Keratinocyte (primary cell): ENCODE data around the gene C1orf167. TPM values are rescaled to one million over a fixed set of nuclear protein-coding genes. Genes with fewer than 3 reads are reported as not detected.

Experiments
- DNase-seq: peaks from one replicate; pipeline ENCODE4 v3.0.0-alpha.2; 2011; ENCODE audit warnings: low read depth, missing footprints, low spot score
- FAIRE-seq: peaks from 2 replicates; lab custom pipeline; 2011; peaks lifted over from hg19 to GRCh38; lab: Jason Lieb, UNC
- H2AFZ ChIP-seq: 2 replicates; pipeline ENCODE4 v1.6.0; 2012; ENCODE audit warnings: low read length, control low read depth, inconsistent platforms; ENCODE audit not compliant: control insufficient read depth
- H3K27ac ChIP-seq: 2 replicates; pipeline ENCODE4 v1.5.1; 2011; ENCODE audit warnings: low read length; ENCODE audit not compliant: control insufficient read depth, insufficient read depth
- H3K27me3 ChIP-seq: 3 replicates; pipeline ENCODE4 v1.6.0; 2011; ENCODE audit warnings: low read length; ENCODE audit not compliant: control insufficient read depth, insufficient read depth; ENCODE audit errors: extremely low read depth
- H3K36me3 ChIP-seq, 2 experiments: 2 replicates in 1 of 2; 3 replicates in 1 of 2; pipeline ENCODE4 v1.5.1; 2011; ENCODE audit warnings: low read length in 2 of 2, mild to moderate bottlenecking in 1 of 2; ENCODE audit not compliant: control insufficient read depth in 2 of 2, insufficient read depth in 2 of 2; ENCODE audit errors: extremely low read depth in 1 of 2
- H3K4me1 ChIP-seq: 3 replicates; pipeline ENCODE4 v1.5.1; 2011; ENCODE audit warnings: low read length; ENCODE audit not compliant: control insufficient read depth, insufficient read depth; ENCODE audit errors: extremely low read depth
- H3K4me2 ChIP-seq: 3 replicates; pipeline ENCODE4 v1.6.0; 2011; ENCODE audit warnings: low read depth, low read length; ENCODE audit not compliant: control insufficient read depth, insufficient read depth; ENCODE audit errors: extremely low read depth
- H3K4me3 ChIP-seq, 3 experiments: fragments of 200-600 bp in 1 of 3; sonication (generic) in 1 of 3; 2 replicates in 2 of 3; 3 replicates in 1 of 3; pipeline ENCODE4 v1.5.1; 2011 to 2016; ENCODE audit warnings: low read length in 3 of 3, mild to moderate bottlenecking in 3 of 3, control low read depth in 2 of 3, inconsistent platforms in 1 of 3, low read depth in 1 of 3, mixed read lengths in 1 of 3, mixed run types in 1 of 3, moderate library complexity in 1 of 3; ENCODE audit not compliant: control insufficient read depth in 2 of 3, insufficient read depth in 2 of 3; ENCODE audit errors: extremely low read depth in 1 of 3
- H3K79me2 ChIP-seq: 2 replicates; pipeline ENCODE4 v1.6.0; 2012; ENCODE audit warnings: low read length; ENCODE audit not compliant: control insufficient read depth, insufficient read depth
- H3K9ac ChIP-seq: 3 replicates; pipeline ENCODE4 v1.6.0; 2011; ENCODE audit warnings: low read length; ENCODE audit not compliant: control insufficient read depth, insufficient read depth; ENCODE audit errors: extremely low read depth
- H3K9me1 ChIP-seq: 3 replicates; pipeline ENCODE4 v1.6.0; 2011; ENCODE audit warnings: low read length; ENCODE audit not compliant: control insufficient read depth, insufficient read depth; ENCODE audit errors: extremely low read depth
- H3K9me3 ChIP-seq: 2 replicates; pipeline ENCODE4 v1.5.1; 2012; ENCODE audit warnings: low read depth, low read length; ENCODE audit not compliant: control insufficient read depth
- H4K20me1 ChIP-seq: 3 replicates; pipeline ENCODE4 v1.6.0; 2011; ENCODE audit warnings: low read length; ENCODE audit not compliant: control insufficient read depth, insufficient read depth; ENCODE audit errors: extremely low read depth
- CTCF ChIP-seq, 3 experiments: IDR thresholded peaks in 1 of 3; conservative IDR thresholded peaks in 1 of 3; optimal IDR thresholded peaks in 1 of 3; 2 replicates in 2 of 3; 3 replicates in 1 of 3; pipeline versions ENCODE3 to v1.5.1; 2011; ENCODE audit warnings: low read length in 3 of 3, mild to moderate bottlenecking in 3 of 3, moderate library complexity in 2 of 3, control low read depth in 1 of 3, inconsistent platforms in 1 of 3; ENCODE audit not compliant: insufficient read depth in 2 of 3; ENCODE audit errors: extremely low read depth in 1 of 3
- EZH2 ChIP-seq: IDR thresholded peaks from one replicate; pipeline ENCODE4 v1.6.1; 2012; ENCODE audit warnings: inconsistent platforms, mild to moderate bottlenecking, low read length, moderate library complexity
- dilution Hi-C: fragments of 300-500 bp; cut with MboI; formaldehyde crosslinking; loops from one replicate; pipeline ENCODE4 v1.7.0; 2020; ENCODE audit warnings: low sequenced_read_pairs; ENCODE audit not compliant: extremely low pct_ligation_motif_present
- polyA plus RNA-seq, 5 experiments: library from polyadenylated mRNA; depleted of rRNA in 3 of 5; stranded (reverse) in 3 of 5; stranded (forward) in 1 of 5; unstranded in 1 of 5; fragments of >200 nt; gene quantifications; 1 replicate in 1 of 5; 2 replicates in 3 of 5; 3 replicates in 1 of 5; pipeline versions ENCODE4 v1.2.1 to v1.2.3, GENCODE V29; 2011 to 2012; ENCODE audit warnings: missing spikeins in 2 of 5, low read depth in 1 of 5, low replicate concordance in 1 of 5

The C1orf167 gene
- polyA plus RNA-seq, 1 donor (not counting 4 experiments of a cell fraction or from before 2014, with no cell fraction given), result not detected

DNA sequence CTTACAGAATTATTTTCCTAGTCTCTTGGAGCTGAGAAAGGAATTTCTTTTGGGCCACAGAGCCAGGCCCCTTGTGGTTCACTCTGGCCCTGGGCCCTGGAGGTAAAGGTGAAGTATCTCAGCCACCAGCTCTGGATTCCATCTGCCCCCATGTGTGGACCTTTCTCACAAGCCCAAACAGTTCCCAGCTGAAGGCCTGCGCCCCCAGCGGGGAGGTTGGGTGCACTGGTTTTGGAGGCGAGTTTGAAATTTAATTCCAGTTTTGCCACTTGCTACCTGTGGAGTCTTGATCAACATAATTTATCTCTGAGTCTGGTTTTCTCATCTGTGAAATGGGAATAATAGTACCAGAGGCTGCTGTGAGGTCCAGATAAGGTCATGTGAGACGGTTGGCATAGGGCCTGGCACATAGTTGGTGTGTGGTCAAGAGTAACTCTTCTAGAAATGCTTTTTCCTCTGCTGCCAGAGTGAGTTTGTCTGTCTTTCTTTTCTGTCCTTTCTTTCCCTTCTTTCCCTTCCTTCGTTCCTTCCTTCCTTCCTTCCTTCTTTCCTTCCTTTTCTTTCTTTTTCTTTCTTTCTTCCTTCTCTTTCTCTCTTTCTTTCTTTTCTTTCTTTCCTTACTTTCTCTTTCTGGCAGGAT lies 20.0 kb upstream of the C1orf167 start:
- Histone ChIP-seq H3K9ac (no peak overlapping the region), H4K20me1 (no peaks in the 10 kb centered on the region), H3K4me2 (no peak overlapping the region), H3K9me1 (no peaks in the 10 kb centered on the region), H3K79me2 (peaks cover 17% of the 10 kb centered on the region), H2AFZ (no peak overlapping the region), H3K27ac (no peak overlapping the region), H3K4me1 (peaks cover 21% of the 10 kb centered on the region), H3K9me3 (no peaks in the 10 kb centered on the region), H3K27me3 (no peaks in the 10 kb centered on the region), H3K36me3 (peaks cover 8 to 17% of the 10 kb centered on the region in 2 experiments), H3K4me3 (no peak overlapping the region)
- DNase-seq, result no peak
- no peak for TF ChIP-seq EZH2
- FAIRE-seq, result no peak
- dilution Hi-C loops, result no loop called here

GRCh38 chr1:11744287-11744686 lies 17.7 kb upstream of the C1orf167 start:
- no peak for TF ChIP-seq EZH2
- TF ChIP-seq CTCF (optimal IDR thresholded peaks at IDR 0.05 in 1 of 3, IDR thresholded peaks at IDR 0.05 in 1 of 3, conservative IDR thresholded peaks at IDR 0.05 in 1 of 3; ENCODE audit: extremely low read depth in 1 of 3, insufficient read depth in 2 of 3, low read length in 3 of 3), result no peak
- Histone ChIP-seq H3K79me2 (peaks cover 7% of the 10 kb centered on the region), H3K4me2 (no peak overlapping the region), H3K9me1 (no peaks in the 10 kb centered on the region), H4K20me1 (no peaks in the 10 kb centered on the region), H3K27me3 (no peaks in the 10 kb centered on the region), H3K9ac (no peak overlapping the region), H3K4me3 (no peak overlapping the region), H3K9me3 (no peaks in the 10 kb centered on the region), H3K36me3 (peaks cover 12 to 35% of the 10 kb centered on the region in 2 experiments), H2AFZ (no peak overlapping the region), H3K27ac (no peak overlapping the region), H3K4me1 (peaks cover 13% of the 10 kb centered on the region)
- DNase-seq, result no peak
- dilution Hi-C loops, result no loop called here
- FAIRE-seq, result no peak

- H3K79me2 ChIP-seq, result peaks cover 1% of the 10 kb centered on the region
- H3K4me3 ChIP-seq, result no peak overlapping the region
- H3K9me1 ChIP-seq, result no peaks in the 10 kb centered on the region
- dilution Hi-C loops, result no loop called here
- H3K4me1 ChIP-seq, result peaks cover 6% of the 10 kb centered on the region
- no peak overlapping the region for H2AFZ ChIP-seq
- H3K36me3 ChIP-seq, result peaks cover 15 to 49% of the 10 kb centered on the region in 2 experiments
- FAIRE-seq (no peak), DNase-seq (no peak)
- H3K27ac ChIP-seq, result no peak overlapping the region
- no peak overlapping the region for H3K4me2 ChIP-seq
- TF ChIP-seq CTCF (optimal IDR thresholded peaks at IDR 0.05 in 1 of 3, IDR thresholded peaks at IDR 0.05 in 1 of 3, conservative IDR thresholded peaks at IDR 0.05 in 1 of 3; ENCODE audit: extremely low read depth in 1 of 3, insufficient read depth in 2 of 3, low read length in 3 of 3) (no peak), EZH2 (no peak)
- H3K9ac ChIP-seq, result no peak overlapping the region
- no peaks in the 10 kb centered on the region for H3K9me3 ChIP-seq
- no peaks in the 10 kb centered on the region for H4K20me1 ChIP-seq
- no peaks in the 10 kb centered on the region for H3K27me3 ChIP-seq
Observed at GRCh38 chr1:11746092-11746491, 15.9 kb upstream of the C1orf167 start.
